ENCODE results near the gene SHISAL2A.

Gene SHISAL2A

DNA sequence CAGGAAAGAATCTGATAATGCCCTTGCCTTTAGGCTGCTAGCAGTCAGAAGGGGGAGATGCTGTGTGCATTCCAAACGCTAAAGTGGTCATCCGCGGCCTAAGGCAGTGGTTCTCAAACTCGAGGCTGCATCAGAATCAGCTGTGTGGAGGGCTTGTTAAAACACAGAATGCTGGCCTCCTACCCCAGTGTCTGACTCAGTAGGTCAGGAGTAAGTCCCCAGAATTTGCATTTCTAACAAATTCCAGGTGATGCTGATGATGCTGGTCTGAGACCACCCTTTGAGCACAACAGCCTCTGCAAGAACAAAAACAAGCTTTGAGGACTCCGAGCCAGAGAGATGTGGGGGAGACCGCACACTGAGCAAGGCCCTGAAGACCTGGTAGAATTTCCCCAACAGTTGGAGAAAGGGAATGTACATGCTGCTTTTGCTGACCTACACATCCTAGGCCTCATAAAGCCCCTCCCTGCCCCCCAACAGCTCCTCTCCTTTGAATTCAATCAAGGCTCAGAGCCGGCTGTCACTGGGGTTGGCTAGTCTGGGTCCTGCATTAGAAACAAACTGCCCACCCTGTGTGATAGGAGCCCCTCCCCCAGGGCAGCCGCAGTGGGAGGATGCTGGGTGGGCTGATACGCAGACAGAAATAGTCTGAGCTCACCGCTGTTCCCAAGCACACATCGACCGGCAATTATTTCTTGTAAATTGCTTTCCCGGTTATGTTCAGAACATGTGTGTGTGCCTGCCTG is 27.1 kb downstream of the SHISAL2A start:
- DNase-seq (ENCODE audit: low read depth): no peak

DNA sequence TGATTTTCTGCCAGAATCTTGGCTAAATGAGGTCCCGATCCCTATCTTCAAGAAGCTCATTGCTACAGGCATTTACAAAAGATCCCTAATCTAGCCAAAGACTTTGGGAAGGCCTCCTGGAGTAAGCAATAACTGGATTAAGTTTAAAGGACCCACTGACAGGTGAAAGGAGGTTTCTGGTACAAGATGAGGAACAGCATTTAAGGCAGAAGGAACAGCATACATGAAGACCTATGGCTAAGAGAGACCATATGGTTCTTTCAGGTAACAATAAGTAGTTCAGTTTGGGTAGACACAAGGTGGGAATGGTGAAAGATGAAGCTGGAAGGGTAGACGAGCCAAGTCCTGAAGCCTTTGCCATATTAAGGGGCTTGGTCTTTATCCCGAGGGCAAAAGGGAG is 27.8 kb downstream of the SHISAL2A start:
- DNase-seq (ENCODE audit: low read depth): no peak

DNA sequence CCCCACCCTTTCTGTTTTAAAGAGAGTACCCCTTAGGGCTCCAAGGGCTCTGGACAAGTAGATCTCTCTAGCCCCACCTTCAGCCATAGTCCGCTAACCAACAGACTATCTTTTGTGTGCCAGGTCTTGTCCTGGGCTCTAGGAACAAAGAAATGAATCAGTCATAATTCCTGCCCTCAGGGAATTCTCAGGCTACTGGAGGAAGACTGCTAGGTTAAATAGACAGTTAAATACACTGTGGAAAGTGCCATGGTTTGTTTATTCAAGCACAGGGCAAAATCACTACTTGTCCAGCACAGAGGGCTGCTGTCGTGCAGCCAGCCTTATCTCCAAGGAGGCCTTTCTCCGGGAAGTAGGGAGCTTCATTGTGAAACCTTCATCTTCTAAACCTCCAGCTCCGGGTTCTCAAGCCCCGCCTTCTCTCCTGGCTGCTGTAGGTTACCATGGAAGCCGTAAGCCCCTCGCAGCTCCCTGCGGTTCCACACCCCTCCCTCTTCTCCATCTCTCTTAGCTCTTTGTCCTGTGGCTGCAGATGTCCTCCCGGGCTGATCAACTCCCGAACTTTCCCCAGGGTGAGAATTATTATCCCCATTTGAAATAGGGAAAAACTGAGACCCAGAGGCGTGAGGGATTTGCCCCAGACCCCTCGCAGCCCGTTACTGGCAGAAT is 29.8 kb downstream of the SHISAL2A start:
- no peak for DNase-seq (ENCODE audit: low read depth)

DNA sequence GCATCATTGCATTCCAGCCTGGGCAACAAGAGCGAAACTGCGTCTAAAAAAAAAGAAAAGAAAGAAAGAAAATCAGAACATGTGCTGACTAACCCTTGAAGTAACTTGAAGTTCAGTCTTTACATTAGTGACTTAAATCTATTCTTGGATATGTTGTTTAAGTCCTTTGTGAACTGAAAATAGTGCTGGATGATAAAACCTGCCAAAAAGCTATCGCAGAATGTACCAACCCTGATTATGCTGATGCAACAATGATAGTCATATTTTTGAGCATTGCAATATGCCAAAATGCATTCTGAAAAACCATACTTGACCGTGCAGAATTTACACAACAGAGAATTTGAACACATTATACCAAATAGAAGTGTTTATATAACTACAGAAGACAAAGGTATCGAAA is 30.7 kb downstream of the SHISAL2A start:
- no peak for DNase-seq (ENCODE audit: low read depth)

DNA sequence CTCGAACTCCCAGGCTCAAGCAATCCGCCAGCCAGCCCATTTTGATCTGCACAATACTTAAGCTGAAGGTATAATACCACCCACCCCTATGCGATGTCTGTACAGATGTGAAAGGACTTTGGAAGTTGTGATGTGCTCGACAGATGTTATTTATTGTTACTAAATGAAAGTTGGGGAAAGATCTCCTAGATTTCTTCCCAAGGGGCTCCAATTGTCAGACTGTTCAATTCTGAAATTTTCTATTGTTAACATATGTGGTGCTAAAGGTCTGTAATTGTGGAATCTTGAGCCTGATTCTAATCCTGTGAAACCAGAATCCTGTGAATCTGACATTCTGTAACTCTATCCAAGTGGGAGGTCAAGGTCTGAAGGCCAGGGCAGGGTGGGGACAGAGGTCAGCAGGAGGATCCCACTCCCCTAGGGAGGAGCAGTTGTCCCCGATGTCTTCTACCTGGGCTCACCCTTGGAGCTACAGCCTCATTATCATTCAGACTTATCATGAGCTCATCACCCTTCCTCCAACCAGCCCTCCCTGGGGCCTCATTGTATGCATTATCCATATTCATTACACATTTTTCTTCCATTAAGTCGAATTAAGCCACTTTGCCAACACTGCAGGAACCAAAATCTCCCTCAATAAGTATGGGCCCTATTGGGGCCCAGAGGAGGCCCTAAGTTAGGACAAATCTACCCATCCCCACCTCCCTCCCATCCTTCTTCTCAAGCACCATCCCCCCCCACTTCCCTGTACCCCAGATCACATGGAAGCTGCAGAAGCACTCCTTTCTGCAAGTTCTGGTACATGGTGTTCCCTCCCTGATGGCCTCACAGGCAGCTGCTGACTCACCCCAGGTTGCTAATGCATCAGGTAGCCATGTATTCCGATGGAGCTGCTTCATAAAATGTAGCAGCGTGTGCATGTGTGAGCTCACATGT is 32.3 kb downstream of the SHISAL2A start:
- no peak for DNase-seq (ENCODE audit: low read depth)

DNA sequence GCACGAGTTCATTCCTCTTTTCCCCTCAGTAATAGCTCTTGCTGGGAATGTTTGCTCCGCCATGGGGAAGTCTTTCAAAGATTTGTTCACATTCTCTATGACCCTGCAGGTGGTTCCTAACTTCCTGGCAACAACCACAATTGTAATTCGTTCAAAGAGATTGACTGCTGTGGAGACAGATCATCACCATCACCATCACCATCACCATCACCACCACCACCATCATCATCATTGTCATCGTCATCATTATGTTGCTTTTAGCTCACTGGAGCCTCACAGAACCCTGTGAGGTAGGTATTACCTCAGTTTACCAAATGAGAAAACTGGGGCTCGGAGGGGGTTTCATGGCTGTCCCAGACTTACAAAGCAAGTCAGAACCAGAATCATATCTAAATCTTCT is 34.3 kb downstream of the SHISAL2A start:
- DNase-seq (ENCODE audit: low read depth): no peak

DNA sequence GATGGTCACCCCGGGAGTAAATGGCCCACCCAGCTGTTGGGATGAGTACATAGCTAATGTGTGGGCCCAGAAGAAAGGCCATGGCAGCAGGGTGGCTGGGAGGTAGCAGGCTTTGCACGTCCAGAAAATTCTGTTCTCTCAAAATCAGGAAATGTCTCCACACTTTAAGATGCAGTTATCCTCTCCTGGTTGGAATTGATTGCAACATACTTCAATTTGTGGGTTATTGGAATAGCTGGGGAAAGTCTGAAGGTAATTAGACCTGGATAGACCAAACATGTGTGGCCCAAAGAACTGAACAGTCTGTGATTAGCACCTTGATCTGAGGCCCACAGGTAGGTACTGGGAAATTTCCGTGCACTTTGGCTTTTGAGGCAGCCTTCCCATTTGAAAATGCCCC is 35.0 kb downstream of the SHISAL2A start:
- DNase-seq (ENCODE audit: low read depth): no peak

DNA sequence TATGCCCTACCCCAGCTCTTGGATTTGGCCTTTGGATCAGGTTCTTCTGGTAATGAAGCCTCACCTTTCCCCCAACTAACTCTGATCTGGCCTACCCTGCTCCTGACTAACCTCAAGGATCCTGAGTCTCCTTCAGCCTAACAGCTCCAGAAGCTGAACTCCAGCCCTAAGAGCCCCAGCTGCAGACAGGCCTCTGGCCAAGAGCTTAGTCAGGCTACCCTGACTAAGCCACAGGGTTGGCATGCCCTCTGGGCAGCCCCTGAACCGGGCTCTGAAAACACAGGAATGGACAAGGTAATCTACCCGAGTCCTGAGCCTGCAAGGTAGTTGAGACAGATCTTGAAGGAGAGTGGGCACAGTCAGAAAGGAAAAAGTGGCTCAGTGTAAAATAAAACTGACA is 35.7 kb downstream of the SHISAL2A start:
- DNase-seq (ENCODE audit: low read depth): no peak

DNA sequence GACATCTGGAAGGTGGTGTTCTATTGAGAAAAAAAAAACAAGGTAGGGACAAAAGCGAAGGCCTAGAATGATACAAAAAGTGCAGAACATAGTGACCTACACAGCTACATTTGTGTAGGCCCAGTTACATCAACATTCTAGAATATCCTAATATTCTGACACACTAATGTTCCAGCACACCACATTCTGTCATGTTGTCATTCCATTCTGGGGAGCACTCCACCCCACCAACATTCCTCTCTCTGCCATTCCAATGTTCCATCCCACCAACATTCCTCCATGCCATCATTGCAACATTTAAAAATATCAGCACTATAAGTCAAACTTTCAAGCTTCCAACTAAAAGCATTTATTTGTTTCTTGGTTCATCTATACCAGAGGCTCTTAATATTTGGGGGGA is 36.7 kb downstream of the SHISAL2A start:
- DNase-seq (ENCODE audit: low read depth): no peak

DNA sequence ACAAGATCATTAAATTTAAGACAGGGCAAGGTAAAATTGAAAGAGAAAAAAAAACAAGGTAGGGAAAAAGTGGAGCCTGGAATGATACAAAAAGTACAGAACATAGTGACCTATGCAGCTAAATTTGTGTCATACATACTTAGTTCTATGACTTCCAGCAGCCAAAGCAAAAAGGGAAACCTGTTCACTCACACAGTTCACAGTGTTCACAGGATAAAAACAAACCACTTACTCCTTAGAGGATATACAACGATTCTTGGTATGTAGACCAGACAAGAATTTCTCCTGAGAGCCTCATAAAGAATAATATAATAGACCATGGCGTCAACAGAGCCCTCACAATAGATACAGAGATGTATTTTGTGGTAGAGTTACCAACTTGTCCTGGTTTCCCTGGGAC is 37.6 kb downstream of the SHISAL2A start:
- DNase-seq (ENCODE audit: low read depth): no peak

DNA sequence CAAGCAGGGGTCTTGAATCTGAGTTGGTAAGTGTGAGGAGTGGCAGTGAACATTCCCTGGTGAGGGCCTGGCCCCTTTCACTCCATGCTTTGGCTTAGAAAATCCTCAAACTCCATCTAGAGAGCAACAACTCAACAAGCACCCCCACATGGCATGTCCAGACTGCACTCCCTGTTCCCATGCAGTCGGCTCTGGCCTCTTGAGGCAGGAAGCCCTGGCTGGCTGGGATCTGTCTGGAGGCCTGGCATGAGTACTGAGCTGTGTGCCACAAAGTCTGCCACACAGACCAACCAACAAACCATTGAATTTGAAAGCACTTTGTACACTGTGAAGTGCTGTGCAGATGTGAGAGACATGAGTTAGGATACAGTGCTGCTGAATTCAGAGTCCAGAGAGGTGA is 40.0 kb downstream of the SHISAL2A start:
- DNase-seq (ENCODE audit: low read depth): no peak

DNA sequence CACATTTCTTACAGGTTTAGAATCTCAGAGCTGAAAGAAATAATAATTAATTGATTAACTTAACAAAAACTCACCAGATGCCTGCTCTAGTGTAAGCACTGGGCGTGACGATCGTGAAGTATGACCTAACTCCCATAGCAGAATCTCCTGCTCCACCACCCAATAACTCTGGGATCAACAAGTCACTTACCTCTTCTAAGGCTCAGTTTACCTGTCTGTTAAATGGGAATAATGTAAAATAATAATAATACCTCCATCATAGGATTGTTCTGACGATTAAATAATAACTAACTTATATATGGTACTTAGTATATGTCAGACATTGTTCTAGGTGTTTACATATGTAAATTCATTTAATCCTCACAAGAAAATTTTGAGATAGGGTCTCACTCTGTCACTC is 40.5 kb downstream of the SHISAL2A start:
- DNase-seq (ENCODE audit: low read depth): no peak

DNA sequence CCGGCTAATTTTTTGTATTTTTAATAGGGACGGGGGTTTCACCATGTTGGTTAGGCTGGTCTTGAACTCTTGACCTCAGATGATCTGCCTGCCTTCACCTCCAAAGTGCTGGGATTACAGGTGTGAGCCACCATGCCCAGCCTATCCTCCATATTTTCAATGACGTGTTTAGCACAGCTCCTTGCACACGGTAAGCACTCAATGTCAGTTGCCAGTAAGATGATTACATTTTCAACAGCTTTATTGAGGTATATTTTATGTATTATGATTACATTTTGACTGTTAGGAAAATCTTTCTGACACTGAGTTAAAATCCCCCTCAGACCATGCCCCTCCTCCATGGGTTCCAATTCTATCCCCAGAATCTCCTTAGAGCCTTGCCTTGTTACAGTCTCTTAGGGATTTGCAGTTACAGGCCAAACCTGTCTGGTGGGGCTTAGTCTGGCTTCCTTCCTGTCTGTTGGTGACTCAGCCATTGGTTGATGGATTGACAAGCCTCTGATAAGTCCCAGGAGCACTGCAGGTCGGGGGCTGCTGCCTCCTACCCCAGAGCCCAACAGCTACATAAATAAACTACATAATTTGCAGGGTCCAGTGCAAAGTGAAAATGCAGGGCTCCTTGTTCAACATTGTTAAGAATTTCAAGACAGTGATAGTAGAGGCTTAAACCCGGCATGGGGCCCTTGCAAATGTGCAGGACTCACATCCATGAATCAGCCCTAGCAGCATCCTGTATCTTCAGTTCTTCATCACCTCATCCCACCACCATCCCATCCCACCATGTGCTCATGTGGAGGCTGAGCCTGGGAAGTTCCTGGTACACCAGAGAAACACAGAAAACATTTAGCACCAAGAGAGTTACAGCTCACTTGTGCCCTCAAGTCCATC is 41.8 kb downstream of the SHISAL2A start:
- no peak for DNase-seq (ENCODE audit: low read depth)

DNA sequence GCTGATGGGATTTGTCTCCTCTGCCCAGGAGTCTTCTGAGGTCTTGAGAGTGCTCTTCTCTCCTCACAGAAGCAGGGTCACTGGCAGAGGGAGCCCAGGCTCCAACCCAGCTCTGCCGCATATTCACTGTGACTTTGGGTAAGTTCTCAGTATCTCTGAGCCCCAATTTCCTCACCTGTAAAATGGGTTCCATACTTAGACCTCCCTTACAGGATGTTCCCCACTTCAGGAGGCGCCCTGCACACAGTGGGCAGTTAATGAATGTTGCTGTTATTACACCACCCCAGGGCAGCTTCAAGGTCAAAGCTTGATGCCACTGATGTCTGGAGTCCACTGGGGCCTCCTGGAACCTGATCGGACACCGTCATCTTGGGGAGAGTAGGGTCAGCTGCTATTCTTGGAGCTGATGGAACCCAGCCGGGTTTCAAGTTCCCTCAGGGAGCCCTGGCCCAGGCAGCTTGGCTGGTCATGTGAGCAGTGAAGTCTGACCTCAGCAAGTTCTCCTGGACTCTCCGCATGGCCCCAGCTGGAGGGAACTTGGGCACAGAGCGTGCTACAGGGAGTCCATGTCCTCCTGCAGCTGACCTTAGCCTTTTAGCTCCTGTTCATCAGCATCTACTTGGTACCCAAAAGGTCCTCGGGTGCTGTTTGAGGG is 43.4 kb downstream of the SHISAL2A start:
- no peak for DNase-seq (ENCODE audit: low read depth)

DNA sequence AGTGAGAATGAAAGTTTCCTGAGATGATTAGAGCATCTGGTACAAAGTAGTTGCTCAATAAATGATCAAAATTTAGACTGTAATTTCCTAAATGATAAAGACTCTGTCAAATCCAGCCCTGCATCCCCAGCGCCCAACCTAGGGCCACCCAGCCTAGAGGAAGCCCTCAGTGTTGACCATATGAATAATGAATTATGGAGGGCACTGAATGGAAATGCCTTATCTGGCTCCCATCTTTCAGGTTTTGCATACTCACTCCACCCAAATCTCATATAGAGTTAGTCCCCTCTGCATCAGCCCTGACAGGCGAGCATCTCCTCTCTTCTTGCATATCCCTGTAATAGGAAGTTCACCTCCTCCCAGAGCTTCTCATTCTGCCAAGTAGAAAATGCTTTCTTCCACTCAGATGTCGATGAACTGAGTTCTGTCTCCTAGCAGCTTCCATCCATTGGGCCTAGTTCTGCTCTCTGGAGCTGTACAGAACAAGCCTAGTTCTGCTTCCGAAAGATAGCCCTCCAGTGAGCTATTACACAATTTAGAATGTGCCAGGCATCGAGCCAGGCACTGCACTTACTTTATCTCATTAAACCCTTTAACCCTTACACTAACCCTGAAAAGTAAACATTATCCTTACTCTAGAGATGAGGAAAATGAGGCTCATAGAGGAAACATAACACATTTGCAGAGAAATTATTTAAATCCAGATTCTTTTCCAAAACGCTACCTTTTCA is 44.3 kb downstream of the SHISAL2A start:
- DNase-seq (ENCODE audit: low read depth): no peak

DNA sequence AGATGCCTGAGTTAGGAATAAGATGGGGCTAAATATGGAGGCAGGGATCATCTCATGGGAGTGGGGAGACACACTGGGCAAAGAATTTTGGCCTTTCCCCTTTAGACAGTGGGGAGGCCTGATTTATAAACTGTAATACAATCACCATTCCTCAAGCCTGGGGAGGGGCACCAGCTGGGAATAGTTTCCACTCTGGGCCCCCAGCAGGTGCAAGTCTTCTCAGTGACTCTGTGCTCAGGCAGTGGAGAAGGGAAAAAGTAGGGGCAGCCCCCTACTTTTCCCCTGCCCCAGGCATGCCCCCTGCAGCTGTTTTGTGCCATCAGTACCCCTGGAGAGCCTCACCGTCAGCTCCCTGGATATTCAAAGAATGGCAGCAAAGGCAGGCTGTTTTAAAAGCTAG is 46.1 kb downstream of the SHISAL2A start:
- DNase-seq (ENCODE audit: low read depth): no peak

DNA sequence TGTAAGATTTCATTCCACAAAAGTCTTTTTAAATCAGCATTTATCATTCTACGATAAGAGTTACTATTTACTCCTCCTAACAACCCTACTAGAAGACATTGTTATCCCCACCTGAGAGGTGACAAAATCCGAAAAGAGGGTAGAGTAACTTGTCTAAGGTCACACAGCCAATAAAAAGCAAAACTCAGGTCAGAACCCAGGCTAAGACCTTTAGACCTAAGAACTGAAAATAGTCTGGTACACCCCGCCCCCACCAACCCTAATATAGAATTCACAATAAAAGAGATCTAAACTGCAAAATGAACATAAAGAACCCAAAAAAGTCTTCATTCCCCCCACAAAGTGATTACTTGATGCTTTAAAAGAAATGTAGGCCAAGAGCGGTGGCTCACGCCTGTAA is 46.5 kb downstream of the SHISAL2A start:
- no peak for DNase-seq (ENCODE audit: low read depth)

DNA sequence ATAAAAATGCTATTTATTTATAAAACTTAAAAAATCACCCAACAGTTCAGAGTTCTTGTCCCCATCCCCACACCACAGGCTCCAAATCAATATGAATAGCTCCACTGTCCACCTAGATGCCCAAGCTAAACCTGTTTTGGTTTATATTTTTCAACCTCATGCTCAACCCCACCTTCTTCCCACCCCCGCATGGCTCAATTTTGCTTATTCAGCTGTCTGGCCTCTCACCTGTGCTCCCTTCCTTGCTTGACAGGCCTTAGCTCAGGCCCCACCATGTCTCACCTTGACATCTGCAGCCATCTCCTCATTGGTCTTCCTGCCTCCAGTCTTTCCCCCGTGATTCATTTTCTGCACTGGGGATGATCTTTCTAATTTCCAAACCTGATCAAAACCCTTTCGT is 47.4 kb downstream of the SHISAL2A start:
- no peak for DNase-seq (ENCODE audit: low read depth)

DNA sequence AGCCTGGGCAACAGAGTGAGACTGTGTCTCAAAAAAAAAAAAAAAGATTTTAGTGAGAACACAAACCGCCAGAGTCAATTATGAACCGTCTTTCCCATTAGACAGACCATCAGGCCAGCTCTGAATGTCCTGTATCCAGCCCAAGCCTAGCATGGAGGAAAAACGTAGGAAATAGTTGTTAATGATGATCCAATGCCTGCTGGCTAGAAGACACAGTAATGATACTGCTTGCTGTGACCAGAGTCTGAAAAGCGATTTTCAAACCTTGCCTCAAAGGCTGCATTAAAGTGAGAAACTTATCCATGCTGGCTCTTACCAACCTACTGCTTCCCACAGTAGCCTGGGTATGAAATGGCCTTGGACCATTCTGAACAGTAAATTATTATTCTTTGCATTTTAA is 48.2 kb downstream of the SHISAL2A start:
- no peak for DNase-seq (ENCODE audit: low read depth)

DNA sequence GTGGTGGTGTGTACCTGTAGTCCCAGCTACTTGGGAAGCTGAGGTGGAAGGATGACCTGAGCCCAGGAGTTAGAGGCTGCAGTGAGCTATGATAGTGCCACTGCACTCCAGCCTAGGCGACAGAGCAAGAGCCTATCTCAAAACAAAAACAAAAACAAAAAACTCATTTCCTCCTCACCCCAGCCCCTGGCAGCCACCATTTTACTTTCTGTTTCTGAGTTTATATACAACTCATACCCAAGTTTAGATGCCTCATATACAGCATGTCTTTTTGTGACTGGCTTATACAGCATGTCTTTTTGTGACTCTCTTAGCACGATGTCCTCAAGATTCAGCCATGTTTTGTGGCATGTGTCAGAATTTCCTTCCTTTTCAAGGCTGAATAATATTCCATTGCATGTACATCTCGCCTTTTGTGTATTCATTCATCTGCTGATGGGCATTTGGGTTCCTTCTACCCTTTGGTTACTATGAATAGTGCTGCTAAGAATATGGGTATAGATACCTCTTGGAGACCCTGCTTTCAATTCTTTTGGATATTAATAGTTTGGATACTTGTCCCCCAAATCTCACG is 50.5 kb downstream of the SHISAL2A start:
- no peak for DNase-seq (ENCODE audit: low read depth)

Data from activated T-cell treated with anti-CD3 and anti-CD28 coated beads for 48 hours (primary cell).